Mesenchymal stem cell (in vitro differentiated cells and primary cell): Measurements from ENCODE around the gene KIF26A.

ENCODE experiments used
- DNase-seq: peaks from one replicate; pipeline ENCODE4 v3.0.0-alpha.2; 2013
- H2AFZ ChIP-seq: one replicate; pipeline ENCODE4 v1.6.1; 2013; ENCODE audit warnings: low read depth, mild to moderate bottlenecking, control low read depth, inconsistent platforms, low read length, moderate library complexity
- H2AK5ac ChIP-seq: 2 replicates; pipeline ENCODE4 v1.6.1; 2013; ENCODE audit warnings: low read length, moderate library complexity, mild to moderate bottlenecking, inconsistent platforms; ENCODE audit not compliant: severe bottlenecking
- H2BK120ac ChIP-seq: one replicate; pipeline ENCODE4 v1.6.1; 2013; ENCODE audit warnings: low read depth, mild to moderate bottlenecking, inconsistent platforms, low read length, moderate library complexity
- H2BK12ac ChIP-seq, 2 experiments: one replicate each; pipeline ENCODE4 v1.6.1; 2013; ENCODE audit warnings: inconsistent platforms in 2 of 2, low read length in 2 of 2, mild to moderate bottlenecking in 2 of 2, moderate library complexity in 2 of 2, control low read depth in 1 of 2
- H2BK15ac ChIP-seq: one replicate; pipeline ENCODE4 v1.6.1; 2013; ENCODE audit warnings: mild to moderate bottlenecking, low read depth, inconsistent platforms; ENCODE audit not compliant: poor library complexity, severe bottlenecking
- H2BK5ac ChIP-seq: 2 replicates; pipeline ENCODE4 v1.6.1; 2013; ENCODE audit warnings: low read depth, mild to moderate bottlenecking, low read length, control low read depth, inconsistent platforms; ENCODE audit not compliant: poor library complexity, severe bottlenecking
- H3K14ac ChIP-seq, 2 experiments: one replicate each; pipeline ENCODE4 v1.6.1; 2013; ENCODE audit warnings: inconsistent platforms in 2 of 2, low read length in 2 of 2, control low read depth in 1 of 2, mild to moderate bottlenecking in 1 of 2, moderate library complexity in 1 of 2
- H3K18ac ChIP-seq, 2 experiments: one replicate each; pipeline ENCODE4 v1.6.1; 2013; ENCODE audit warnings: inconsistent platforms in 2 of 2, low read length in 2 of 2, control low read depth in 1 of 2, low read depth in 1 of 2, mild to moderate bottlenecking in 1 of 2
- H3K23ac ChIP-seq, 2 experiments: one replicate each; pipeline ENCODE4 v1.6.1; 2013; ENCODE audit warnings: inconsistent platforms in 2 of 2, low read length in 2 of 2, mild to moderate bottlenecking in 2 of 2, moderate library complexity in 2 of 2, control low read depth in 1 of 2
- H3K27ac ChIP-seq: 2 replicates; pipeline ENCODE4 v1.5.1; 2013; ENCODE audit warnings: mild to moderate bottlenecking, moderate library complexity, low read length, control low read depth, inconsistent platforms; ENCODE audit not compliant: poor library complexity, severe bottlenecking
- H3K27me3 ChIP-seq, 2 experiments: 2 replicates each; pipeline versions ENCODE4 v1.6.1 to v1.7.0; 2013; ENCODE audit warnings: low read length in 2 of 2, mild to moderate bottlenecking in 2 of 2, moderate library complexity in 2 of 2, control low read depth in 1 of 2, inconsistent platforms in 1 of 2; ENCODE audit not compliant: control insufficient read depth in 1 of 2, insufficient read depth in 1 of 2
- H3K36me3 ChIP-seq, 2 experiments: 2 replicates each; pipeline versions ENCODE4 v1.6.1 to v1.7.0; 2013; ENCODE audit warnings: low read length in 2 of 2, control low read depth in 1 of 2, inconsistent platforms in 1 of 2, low read depth in 1 of 2, mild to moderate bottlenecking in 1 of 2; ENCODE audit not compliant: insufficient read depth in 2 of 2, control insufficient read depth in 1 of 2
- H3K4ac ChIP-seq, 2 experiments: one replicate each; pipeline ENCODE4 v1.6.1; 2013; ENCODE audit warnings: inconsistent platforms in 2 of 2, low read length in 2 of 2, mild to moderate bottlenecking in 2 of 2, moderate library complexity in 2 of 2, control low read depth in 1 of 2, low read depth in 1 of 2
- H3K4me1 ChIP-seq: 2 replicates; pipeline ENCODE4 v1.6.1; 2013; ENCODE audit warnings: low read depth, low read length, control low read depth; ENCODE audit not compliant: control insufficient read depth, insufficient read depth
- H3K4me2 ChIP-seq: 2 replicates; pipeline ENCODE4 v1.6.1; 2013; ENCODE audit warnings: low read length, mild to moderate bottlenecking, inconsistent platforms; ENCODE audit not compliant: poor library complexity, severe bottlenecking
- H3K4me3 ChIP-seq, 2 experiments: 2 replicates each; pipeline versions ENCODE4 v1.5.1 to v1.7.0; 2013; ENCODE audit warnings: low read length in 2 of 2, mild to moderate bottlenecking in 2 of 2, control low read depth in 1 of 2, low read depth in 1 of 2; ENCODE audit not compliant: insufficient read depth in 1 of 2
- H3K79me1 ChIP-seq: replicated peaks from 2 replicates; pipeline ENCODE4 v1.6.1; 2013; ENCODE audit warnings: mild to moderate bottlenecking, control low read depth, low read length, inconsistent platforms; ENCODE audit not compliant: poor library complexity, severe bottlenecking
- H3K9ac ChIP-seq: 2 replicates; pipeline ENCODE4 v1.7.0; 2013; ENCODE audit warnings: mild to moderate bottlenecking, low read length, moderate library complexity
- H3K9me3 ChIP-seq: 2 replicates; pipeline ENCODE4 v1.7.0; 2013; ENCODE audit warnings: mild to moderate bottlenecking, low read length; ENCODE audit not compliant: control insufficient read depth
- H4K8ac ChIP-seq: one replicate; pipeline ENCODE4 v1.6.1; 2013; ENCODE audit warnings: inconsistent platforms, mild to moderate bottlenecking, low read length, moderate library complexity
- H4K91ac ChIP-seq: one replicate; pipeline ENCODE4 v1.6.1; 2013; ENCODE audit warnings: mild to moderate bottlenecking, low read length, inconsistent platforms
- WGBS: methylation state at CpG from one replicate; pipeline ENCODE4 v1.1.7; 2013; ENCODE audit warnings: mixed read lengths; 5-methylcytosine and 5-hydroxymethylcytosine counted together

Gene KIF26A

DNA sequence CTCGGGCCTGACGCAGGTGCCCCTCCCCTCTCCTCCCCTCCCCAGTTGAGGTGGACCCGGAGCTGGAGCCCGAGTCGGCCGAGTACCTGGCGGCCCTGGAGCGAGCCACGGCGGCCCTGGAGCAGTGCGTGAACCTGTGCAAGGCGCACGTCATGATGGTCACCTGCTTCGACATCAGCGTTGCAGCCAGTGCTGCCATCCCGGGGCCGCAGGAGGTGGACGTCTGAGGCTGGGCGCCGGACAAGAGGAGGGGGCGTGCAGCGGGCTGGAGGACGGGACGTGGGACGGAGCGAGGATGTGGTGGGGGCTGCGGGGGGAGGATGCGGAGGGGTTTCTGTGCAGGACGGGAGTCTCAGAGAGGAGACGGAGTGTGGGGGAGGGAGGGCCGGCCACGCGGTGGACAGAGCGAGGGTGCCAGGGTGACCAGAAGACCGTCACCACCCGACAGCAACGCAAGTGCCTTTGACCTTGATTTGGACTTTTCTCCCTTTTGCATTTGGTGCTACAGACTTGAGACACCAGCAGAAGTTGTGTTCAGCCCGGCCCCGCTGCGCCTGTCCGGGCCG lies 41.3 kb downstream of the KIF26A start:
- H2BK5ac ChIP-seq: no peak overlapping the region

DNA sequence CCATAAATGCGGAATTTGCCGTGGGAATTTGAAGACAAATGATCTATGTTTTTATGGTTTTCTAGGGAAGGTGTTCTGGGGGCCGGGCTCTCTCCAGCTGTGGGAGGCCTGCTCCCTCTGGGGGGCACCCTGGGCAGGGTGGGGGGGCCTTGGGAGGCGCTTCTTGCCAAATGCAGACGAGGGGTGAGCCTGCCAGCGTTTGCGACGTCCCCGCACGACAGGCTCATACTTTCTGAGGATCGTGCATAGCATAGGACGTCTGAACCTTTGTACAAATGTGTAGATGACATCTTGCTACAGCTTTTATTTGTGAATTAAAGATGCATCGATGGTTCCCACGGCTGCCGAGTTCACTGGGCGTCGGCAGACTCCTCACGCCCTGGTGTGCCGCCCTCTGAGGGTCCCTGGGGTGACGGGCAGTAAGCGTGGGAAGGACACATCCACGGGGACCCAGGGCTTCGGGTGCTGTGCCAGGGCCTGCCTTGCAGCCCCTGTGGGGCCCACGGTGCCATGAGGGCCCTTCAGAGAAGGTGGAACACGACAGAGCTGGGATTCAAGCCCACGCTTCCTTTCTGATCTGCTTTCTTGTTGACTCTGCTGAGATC lies 42.3 kb downstream of the KIF26A start:
- peaks cover 0 to 3% of the 10 kb centered on the region in 2 experiments for H3K36me3 ChIP-seq
- H4K8ac ChIP-seq: no peak overlapping the region
- no peak overlapping the region for H3K4ac ChIP-seq
- no peaks in the 10 kb centered on the region for H3K9me3 ChIP-seq
- H3K4me1 ChIP-seq: no peaks in the 10 kb centered on the region
- no peaks in the 10 kb centered on the region for H3K79me1 ChIP-seq
- no peak overlapping the region for H2BK12ac ChIP-seq
- 87% methylated on average over 25 of the region's 26 CpGs for WGBS
- no peak overlapping the region for H3K18ac ChIP-seq
- no peak overlapping the region for H2AFZ ChIP-seq
- no peak for DNase-seq
- no peak overlapping the region for H3K4me2 ChIP-seq
- H2AK5ac ChIP-seq: no peak overlapping the region
- no peak overlapping the region for H2BK5ac ChIP-seq
- H3K14ac ChIP-seq: no peak overlapping the region
- no peak overlapping the region for H2BK15ac ChIP-seq
- no peak overlapping the region for H3K9ac ChIP-seq
- H4K91ac ChIP-seq: no peak overlapping the region
- H3K23ac ChIP-seq: no peak overlapping the region
- no peak overlapping the region for H3K4me3 ChIP-seq
- H3K27ac ChIP-seq: no peak overlapping the region
- H2BK120ac ChIP-seq: no peak overlapping the region
- no peaks in the 10 kb centered on the region for H3K27me3 ChIP-seq

More for the DNA sequence above, 41.3 kb downstream of the KIF26A start:
- H2AFZ ChIP-seq: no peak overlapping the region
- no peak overlapping the region for H3K4me2 ChIP-seq
- no peak overlapping the region for H3K4me3 ChIP-seq
- no peaks in the 10 kb centered on the region for H3K27me3 ChIP-seq
- H4K91ac ChIP-seq: no peak overlapping the region
- H3K27ac ChIP-seq: no peak overlapping the region
- H2BK12ac ChIP-seq: no peak overlapping the region
- H3K23ac ChIP-seq: no peak overlapping the region
- H3K4ac ChIP-seq: no peak overlapping the region
- no peak overlapping the region for H3K18ac ChIP-seq
- H4K8ac ChIP-seq: no peak overlapping the region
- peaks cover 0 to 3% of the 10 kb centered on the region in 2 experiments for H3K36me3 ChIP-seq
- H2BK120ac ChIP-seq: no peak overlapping the region
- no peak overlapping the region for H2AK5ac ChIP-seq
- H3K79me1 ChIP-seq: no peaks in the 10 kb centered on the region
- no peak overlapping the region for H2BK15ac ChIP-seq
- H3K9ac ChIP-seq: no peak overlapping the region
- H3K4me1 ChIP-seq: no peaks in the 10 kb centered on the region
- H3K14ac ChIP-seq: no peak overlapping the region
- 93% methylated on average over 36 of the region's 42 CpGs for WGBS
- DNase-seq: no peak
- no peaks in the 10 kb centered on the region for H3K9me3 ChIP-seq

- peaks cover 0 to 2% of the 10 kb centered on the region in 2 experiments for H3K27me3 ChIP-seq
- no peaks in the 10 kb centered on the region for H3K79me1 ChIP-seq
- H2BK15ac ChIP-seq: no peak overlapping the region
- H3K4me3 ChIP-seq: no peak overlapping the region
- no peak overlapping the region for H3K27ac ChIP-seq
- H2AFZ ChIP-seq: no peak overlapping the region
- no peak overlapping the region for H3K9ac ChIP-seq
- no peak overlapping the region for H2AK5ac ChIP-seq
- peaks cover 0 to 3% of the 10 kb centered on the region in 2 experiments for H3K36me3 ChIP-seq
- no peak overlapping the region for H4K8ac ChIP-seq
- no peak overlapping the region for H2BK120ac ChIP-seq
- WGBS: 78% methylated on average over 27 of the region's 27 CpGs
- no peak overlapping the region for H2BK12ac ChIP-seq
- H3K4me2 ChIP-seq: no peak overlapping the region
- H2BK5ac ChIP-seq: no peak overlapping the region
- H3K18ac ChIP-seq: no peak overlapping the region
- DNase-seq: no peak
- no peaks in the 10 kb centered on the region for H3K9me3 ChIP-seq
- no peak overlapping the region for H3K23ac ChIP-seq
- H3K14ac ChIP-seq: no peak overlapping the region
- H3K4me1 ChIP-seq: no peaks in the 10 kb centered on the region
- no peak overlapping the region for H4K91ac ChIP-seq
- H3K4ac ChIP-seq: no peak overlapping the region
Measured at GRCh38 chr14:104181761-104182530, 43.6 kb downstream of the KIF26A start.

GRCh38 chr14:104182857-104183425 lies 44.6 kb downstream of the KIF26A start:
- WGBS: 89% methylated on average over 16 of the region's 16 CpGs
- Histone ChIP-seq H4K8ac (no peak overlapping the region), H3K36me3 (peaks cover 0 to 3% of the 10 kb centered on the region in 2 experiments), H3K4ac (no peak overlapping the region), H3K4me2 (no peak overlapping the region), H3K79me1 (no peaks in the 10 kb centered on the region), H3K9me3 (no peaks in the 10 kb centered on the region), H3K9ac (no peak overlapping the region), H3K27ac (no peak overlapping the region), H2BK15ac (no peak overlapping the region), H3K4me3 (no peak overlapping the region), H2AFZ (no peak overlapping the region), H3K14ac (no peak overlapping the region), H2BK5ac (no peak overlapping the region), H2BK120ac (no peak overlapping the region), H2BK12ac (no peak overlapping the region), H4K91ac (no peak overlapping the region), H3K27me3 (peaks cover 0 to 3% of the 10 kb centered on the region in 2 experiments), H3K23ac (no peak overlapping the region), H3K18ac (no peak overlapping the region), H3K4me1 (peaks cover 3% of the 10 kb centered on the region), H2AK5ac (no peak overlapping the region)
- DNase-seq: no peak
